SW 1271 (cell line): ENCODE data around the gene C1QTNF9.
"Not testable (repeated sequence)": the region's sequence is repeated elsewhere in the genome, so short reads cannot be mapped to it uniquely, and the experiment has no call there.

Source experiments
- DNase-seq, 2 experiments: peaks; one replicate each; lab custom pipeline; 2025; lab: John Stamatoyannopoulos, UW

Gene C1QTNF9

GRCh38 chr13:24362435-24362952 is 53.1 kb downstream of the C1QTNF9 start:
- no peak for DNase-seq

DNA sequence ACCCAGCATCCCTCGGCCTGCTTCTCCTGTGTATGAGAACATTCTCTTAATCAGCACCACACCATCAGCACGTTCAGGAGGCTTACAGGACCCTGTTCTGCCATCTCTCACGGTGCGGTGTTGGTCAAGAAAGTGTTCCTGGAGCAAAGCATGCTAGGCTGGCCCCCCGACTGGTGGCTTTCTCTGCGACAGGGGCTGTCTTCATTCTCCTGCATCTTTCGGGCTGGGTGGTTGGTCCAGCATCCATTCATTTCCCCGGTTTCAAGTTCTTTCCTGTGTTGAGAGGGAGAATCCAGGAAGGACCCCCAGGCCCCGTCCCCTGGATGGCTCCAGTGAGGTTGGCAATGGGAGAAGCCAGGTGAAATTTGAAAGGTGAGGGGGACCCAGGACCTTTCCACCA is 55.8 kb downstream of the C1QTNF9 start:
- DNase-seq, result no peak

DNA sequence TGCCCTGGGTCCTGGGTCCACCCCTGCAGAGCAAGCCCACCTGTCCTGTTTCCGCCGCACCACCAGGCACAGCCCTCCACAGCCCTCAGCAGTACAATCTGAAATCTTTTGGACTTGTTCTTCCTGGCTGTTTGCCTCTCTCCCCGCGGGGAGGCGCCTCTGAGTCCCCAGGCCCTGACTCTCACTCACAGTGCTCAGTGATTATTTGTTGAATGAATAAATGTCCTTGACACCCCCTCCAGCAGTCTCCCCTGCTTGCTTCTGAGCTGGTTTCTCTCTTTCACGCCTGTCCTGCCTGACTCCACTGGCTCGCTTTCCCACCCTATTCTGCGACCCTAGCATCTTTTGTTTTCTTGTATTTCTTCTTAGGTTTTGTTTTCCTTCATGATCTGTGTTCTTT is 56.9 kb downstream of the C1QTNF9 start:
- not testable (repeated sequence) for DNase-seq

DNA sequence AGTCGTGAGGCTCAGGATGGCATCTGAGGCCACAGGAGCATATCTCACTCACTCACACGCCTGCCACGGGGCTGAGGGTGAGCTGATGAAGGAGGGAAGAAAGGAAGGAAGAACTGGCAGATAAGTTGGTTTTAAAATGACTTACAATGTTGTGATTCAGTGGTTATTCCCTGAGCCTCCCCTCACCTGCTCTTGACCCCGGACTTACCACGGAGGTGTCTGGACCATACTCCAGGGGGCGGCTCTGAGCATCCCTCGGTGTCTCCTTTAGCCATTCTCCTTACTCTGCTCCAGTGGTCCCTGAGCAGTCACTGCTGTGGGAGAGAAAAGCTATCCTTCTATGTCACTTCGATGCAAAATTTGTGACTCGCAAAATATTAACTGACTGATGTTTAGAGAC is 61.9 kb downstream of the C1QTNF9 start:
- DNase-seq, result not testable (repeated sequence)
